OCI-M2 (cell line): ENCODE measurements around the gene MTM1.

Experiments used
- DNase-seq: peaks from one replicate; lab custom pipeline; 2025; ENCODE audit not compliant: unreplicated experiment; lab: John Stamatoyannopoulos, UW

The MTM1 gene

DNA sequence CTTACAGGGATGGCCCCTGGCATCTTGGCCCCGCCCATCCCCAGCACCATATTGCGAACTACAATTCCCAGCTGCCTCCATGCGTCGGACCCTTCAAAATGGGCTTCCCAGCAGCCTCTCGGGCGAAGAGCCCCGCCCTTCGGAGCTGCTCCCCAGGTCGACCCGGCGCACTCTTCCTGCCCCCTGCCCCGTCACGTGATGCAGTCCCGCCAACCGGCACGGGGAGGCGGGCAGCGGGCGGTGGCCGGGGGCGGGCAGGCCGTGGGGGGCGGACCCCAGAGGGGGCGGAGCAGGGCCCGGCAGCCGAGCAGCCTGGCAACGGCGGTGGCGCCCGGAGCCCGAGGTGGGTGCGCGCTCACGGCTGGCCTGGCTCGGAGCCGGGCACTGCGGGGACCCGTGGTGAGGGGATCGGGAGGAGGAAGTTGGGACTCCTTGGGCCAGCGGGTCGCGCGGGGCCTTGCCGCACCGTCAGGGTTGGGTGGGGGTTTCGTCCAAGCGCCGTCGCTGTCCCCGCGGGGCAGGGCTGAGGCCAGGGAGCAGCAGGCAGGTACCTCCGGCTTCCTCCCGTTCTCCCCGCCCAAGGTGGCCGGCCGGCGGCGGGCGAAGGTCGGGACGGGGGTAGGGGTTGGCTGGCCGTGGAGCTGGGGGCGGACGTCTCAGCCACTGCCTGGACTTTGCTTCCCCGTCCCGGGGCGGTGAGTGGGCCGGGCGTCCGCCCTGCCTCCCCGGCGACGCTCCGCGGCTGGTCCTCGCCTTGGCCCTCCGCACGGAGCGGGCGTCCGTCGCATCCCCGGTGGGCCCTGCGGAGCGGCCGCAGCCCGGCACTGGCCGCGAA, at the start of gene MTM1:
MTM1 (plus strand) TSS at position 302 of the 835 bp plus-strand sequence. CDS start 23,994 bp downstream, outside the sequence.
- peak; percentile 2 for DNase-seq

DNA sequence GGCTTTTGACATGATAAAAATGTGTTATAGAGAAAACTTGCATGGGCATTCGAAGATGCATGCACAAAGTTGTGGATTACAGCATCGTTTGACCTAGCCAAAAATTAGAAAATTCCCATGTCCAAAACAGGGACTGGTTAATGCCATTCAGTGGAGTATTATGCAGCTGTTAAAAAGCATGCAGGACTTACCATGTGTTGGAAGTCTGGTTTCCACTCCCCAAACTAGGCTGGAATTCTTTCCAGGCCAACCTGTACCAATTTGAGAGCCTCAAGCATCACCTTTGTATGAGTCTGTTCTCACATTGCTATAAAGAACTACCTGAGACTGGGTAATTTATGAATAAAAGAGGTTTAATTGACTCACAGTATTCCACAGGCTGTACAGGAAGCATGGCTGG, 45.9 kb upstream of the MTM1 start:
- no peak for DNase-seq

DNA sequence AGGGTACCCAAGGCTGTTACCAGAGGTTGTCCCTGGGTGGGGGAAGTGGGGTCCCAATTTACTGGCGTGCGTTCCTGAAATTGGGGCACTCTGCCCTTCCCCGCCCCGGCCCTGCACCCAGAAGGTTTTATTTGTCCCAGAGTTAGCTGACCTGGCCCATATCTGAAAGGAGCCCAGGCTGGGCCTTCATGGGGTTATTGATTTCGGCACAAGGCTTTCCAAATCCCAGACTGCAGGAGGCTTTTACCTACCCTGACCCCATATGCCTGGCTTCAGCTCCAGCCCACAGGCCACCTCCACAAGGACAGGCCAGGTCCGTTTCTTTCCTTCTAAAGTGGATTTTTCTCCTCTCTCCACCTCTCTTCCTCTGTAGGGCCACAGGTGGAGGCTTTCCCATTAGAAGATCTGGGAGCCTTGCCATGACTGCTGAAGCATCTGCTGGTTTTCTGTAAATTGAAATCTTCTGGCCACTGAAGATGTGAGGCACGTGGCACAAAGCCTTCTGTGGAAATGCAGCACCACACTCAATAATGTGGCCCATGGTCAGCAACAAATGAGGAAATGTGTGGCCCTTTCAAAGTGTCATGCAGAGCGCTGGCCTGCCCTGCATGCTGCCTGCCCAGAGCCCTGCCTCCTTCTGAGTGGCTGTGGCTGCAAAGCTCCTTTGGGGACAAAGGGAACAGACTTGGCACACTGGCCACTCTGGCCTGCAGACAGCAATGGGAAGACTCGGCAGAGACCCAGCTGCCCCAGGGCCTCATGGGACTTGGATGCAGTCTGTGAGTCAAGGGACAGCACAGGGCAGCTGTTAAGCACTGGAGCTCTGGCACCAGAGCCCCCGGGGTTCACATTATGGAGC, 43.1 kb upstream of the MTM1 start:
- no peak for DNase-seq

DNA sequence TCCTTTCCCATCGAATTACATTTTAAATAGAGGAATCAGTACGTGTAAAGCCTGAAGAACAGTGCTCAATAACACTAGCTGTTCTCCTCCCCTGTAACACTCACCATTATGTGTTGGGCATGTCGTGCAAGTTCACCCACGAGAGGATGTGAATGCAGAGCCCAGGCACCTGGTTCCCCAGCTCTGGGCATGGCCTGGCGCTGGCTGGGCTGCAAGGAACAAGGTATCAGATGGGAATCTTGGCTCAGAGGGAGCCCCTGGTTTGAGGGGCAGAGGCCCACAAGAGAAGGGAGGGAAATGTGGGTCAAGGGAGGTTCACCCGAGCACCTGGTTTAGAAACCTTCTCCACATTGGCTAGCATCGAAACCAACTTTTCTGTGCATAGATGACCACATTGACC, 41.7 kb upstream of the MTM1 start:
- DNase-seq, result no peak

DNA sequence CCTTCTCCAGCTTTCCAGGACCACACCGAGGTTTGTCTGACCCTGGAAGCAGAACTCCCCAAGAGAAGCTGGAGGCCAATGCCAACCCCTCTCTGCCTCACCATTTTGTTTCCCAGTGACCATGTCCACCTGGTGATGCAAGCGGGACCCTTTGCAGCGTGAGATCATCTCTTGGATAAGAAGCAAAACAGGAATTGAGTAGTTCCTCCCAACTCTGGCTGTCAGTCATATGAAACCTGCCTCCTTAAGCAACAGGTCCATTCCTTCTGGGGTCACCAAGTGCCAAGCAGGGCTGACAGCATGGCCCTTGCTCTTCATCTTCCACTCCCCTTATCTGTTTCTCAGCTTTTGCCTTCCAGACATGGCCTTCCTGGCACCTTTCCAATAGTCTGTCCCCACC, 41.3 kb upstream of the MTM1 start:
- DNase-seq, result no peak

DNA sequence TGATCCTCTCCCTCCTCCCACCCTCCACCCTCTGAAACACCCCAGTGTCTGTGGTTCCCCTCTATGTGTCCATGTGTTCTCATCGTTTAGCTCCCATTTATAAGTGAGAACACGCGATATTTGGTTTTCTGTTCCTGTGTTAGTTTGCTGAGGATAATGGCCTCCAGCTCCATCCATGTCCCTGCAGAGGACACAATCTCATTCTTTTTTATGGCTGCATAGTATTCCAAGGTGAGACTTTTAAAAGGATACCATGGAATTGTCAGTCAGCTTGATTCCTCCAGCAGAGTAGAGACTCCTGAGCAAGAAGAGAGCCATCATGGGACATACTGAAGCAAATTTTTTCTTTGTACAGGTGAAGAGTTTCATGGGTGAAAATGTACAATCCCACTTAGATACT, 38.8 kb upstream of the MTM1 start:
- no peak for DNase-seq

DNA sequence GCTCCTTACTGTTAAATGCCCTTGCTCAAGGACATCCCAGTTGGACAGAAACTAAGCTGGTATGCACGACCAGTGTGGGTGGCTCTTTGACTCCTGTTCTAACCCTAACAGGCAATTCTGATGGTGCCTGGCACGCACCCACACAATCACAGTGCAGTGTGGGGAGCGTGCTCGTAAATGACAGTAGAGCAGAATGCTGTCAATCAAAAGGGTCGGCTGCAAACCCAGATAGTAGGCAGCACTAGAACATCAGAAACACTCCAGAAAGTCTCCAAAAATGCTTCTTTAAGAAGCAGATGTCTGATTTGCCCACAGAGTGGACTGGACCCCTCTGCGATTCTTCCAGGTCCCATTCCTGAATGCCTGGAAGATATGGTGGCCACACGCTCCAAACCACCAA, 37.6 kb upstream of the MTM1 start:
- no peak for DNase-seq

DNA sequence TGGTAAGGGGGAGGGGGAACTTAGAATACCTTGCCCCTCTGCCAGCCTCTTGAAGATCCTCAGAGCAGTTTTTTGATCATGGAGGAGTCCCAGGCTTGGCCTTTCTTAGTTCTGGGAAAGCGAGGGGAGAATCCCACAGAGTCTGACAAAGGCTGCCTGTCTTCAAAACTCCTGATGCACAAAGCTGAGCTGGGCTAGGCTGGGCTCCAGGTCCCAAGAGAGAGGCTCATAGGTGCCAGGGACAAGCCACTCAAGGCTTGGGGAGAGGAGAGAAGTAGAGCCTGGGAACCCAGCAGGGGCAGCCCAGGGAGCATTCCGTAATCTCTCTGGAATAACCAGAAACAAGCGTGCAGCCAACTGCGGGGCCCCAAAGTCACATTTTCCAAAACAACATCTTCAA, 37.0 kb upstream of the MTM1 start:
- no peak for DNase-seq

DNA sequence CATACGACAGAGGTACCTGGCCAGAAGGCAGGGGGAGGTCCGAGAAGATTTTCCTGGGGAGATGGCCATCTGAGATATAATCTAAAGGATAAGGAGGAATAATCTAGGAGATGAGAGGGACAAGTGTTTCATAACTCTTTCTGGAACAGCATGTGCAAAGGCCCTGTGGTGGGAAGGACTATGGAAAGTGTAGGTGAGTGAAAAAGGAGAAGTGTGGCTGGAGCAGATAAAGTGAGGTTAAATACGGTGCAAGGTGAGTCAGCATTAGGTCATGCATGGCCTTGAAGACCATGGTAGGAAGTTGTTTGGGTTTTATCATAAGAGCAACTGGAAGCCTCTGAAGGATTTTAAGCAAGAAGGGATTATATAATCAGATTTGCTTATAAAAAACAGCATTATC, 34.6 kb upstream of the MTM1 start:
- no peak for DNase-seq

DNA sequence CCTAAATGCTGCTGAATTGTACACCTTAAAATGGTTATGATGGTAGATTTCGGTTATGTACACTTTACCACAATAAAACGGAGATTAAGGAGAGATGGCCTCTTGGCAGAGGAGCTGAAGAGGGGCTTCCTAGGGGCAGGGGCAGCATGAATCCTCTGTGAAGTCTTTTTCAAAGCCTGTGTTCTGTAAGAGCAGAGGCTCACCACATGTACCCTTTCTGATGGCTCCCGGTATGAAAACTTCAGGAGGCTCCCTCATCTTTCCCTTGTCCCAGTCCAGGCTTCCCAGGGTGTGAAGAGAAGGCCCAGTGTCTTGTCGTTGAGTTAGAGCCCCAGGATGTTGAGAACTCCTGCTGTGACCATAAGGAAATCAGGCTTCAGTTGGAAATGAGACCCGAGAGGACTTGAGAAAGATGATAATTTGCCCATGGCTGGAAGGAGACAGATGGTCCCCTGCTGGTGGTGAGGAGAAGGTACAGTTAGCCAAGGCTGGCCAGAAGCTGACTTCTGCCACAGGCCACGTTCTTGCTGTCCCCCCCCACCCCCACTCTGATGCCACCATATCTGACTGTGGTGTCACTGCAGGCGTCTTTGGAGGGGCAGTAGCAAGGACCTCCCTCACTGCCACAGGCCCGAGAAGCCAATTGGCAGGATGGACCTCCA, 31.8 kb upstream of the MTM1 start:
- DNase-seq, result no peak

DNA sequence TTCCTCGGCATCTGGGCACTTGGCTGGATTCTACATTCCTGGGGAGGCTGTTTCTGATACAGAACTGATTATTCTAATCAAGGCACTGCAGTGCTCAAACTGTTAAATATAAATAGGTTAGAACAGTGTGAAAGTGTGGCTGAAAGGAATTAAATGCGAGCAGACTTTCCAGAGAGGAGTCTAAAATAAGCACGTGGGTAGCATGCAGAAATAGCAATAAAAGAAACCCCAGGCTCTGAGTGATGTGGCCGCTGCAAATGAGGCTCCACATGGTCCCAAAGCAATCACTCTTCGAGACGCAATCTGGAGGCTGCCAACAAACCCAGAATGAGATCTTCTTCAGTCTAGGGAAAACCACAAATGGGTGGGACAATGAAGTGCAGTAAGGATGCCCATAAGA, 30.6 kb upstream of the MTM1 start:
- DNase-seq, result no peak

DNA sequence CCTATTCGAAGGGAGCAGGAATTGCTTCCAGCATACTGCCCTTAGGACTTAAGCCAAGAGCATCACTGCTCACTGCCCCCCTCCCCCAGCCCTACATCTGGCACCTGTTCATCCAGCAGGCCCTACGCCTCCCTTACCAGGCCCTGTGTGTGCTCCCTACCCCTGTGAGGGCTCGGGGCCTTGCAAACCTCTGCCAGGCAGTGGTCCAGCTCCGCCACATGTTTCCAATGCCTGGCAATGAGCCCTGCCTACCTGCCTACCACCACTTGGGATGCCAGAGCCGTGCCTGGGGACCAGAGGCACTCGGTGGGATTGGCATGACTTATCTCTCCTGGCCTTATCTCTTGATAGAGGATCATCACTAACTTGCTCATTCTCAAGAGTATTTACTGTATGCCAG, 27.5 kb upstream of the MTM1 start:
- no peak for DNase-seq

DNA sequence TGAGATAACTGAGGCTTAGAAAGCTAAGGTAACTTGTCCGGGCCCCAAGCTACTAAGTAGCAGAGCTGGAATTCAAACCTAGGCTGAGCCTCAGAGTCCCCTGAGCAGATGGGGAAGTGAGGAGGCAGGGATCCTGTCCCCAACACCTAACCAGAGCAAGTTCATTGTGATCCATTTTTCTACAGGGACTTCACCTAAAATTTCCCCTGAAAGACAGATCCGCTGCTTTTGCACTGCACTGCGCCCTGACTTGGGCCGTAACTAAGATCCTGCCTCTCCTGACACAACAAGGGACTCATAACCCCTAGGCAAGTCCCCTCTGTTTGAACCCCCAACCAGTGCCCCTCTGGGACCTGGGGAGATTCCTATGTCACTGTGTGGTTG, 25.6 kb upstream of the MTM1 start:
- DNase-seq, result no peak

DNA sequence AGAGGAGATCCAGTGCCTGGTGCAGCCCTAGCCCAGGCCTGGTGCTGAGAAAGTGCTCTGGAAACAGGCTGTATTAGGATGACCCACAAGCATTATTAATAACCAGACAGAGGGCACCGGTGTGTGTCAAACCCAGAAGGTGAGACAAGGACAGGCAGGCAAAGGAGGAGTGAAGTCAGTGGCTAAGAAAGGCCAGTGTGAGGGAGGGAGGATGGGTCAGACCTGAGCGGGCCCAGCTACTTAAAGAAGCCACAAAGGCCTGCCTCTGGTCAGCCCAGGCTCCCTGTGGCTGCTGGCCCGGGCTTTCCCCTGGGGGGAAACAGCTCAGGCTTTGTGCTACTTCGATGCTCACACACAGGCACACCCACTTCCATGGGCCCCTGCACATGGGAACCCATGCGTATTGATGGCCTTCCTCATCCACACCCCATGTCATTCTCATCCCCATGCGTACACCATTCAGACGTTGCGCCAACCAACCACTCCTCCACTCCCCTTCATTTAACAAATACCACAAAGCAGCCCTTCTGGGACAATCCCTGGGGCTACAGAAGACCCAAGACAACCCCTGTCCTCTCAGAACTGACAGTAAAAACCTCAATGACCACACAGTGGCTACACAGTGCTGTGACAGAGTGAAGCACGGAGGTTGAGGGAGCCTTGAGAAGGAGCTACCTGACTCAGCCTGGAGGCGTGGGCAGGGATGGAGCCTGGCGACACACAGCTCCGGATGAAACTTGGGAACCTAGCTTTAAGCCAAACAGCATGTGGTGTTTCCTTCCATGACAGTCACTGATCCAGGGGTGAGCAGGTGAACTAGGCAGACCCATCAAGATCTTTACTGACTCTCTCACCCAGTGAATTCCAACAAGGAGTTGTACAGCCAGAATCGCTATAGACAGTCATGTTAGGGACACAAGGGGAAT, 24.9 kb upstream of the MTM1 start:
- DNase-seq, result no peak

DNA sequence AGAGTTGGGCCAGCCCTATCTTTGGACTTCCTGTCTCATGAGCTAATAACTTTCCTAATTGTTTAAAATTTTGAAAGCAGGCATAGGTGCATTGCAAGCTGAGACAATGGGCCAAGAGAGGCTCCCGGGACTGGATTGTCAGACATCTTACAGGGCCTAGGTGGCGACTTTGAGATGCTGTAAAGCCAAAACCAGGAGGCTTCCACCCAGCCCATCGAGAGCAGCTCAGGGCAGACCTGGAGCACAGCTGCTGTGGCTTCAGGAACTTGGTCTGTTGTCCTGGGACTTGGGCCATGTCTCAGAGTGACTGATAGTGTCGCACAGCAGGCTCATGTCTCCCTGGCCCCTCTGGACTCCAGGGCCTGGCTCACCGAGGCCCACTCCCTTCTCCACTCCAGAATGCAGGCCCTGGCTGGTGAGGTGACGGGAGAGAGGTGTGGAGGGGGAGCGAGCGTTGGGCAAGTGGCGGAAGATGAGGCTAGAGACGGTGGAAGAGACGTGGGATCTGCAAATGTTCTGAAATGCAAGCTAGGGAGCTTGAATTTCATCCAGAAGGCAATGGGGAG, 24.1 kb upstream of the MTM1 start:
- DNase-seq, result no peak

DNA sequence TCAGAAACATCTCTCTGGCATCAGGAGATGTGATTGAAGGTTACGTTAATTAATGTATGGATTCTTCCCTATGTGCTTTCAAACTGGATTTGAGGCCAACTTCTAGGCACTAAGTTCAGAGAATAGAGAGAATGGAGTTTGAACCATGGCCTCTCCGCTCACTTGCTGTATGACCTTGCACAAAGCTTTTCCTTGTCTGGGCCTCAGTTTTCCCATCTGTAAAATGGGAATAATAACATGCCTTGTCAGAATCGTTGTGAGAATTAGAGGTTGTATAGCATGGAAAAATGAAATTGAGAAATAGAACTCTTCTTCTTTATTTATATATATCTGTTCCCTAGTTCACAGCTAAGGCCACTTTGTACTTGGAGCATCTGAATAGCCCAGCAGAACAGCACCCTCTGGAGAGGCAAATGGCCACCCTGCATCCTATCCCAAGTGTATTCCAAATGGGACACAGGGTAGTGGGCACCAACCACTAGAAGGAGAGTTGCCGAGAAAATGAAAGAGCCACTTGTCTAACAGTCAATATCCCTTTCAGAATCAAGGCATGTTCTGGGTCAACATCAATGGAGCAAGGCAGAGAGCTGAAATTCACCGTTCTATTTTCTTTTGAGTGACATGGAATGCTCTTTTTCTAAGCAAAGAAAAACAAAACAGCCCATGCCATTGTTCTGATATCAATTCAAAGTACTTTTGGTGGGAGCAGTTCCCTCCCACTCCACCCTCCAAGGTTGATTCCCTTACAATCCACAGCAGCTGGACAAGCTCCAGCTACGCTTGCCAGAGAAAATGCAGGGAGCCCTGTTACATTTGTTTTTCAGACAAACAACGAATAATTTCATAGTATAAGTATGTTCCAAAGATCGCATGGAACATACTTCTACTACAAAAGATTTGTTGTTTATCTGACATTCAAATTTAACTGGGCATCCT, 23.3 kb upstream of the MTM1 start:
- DNase-seq, result no peak

DNA sequence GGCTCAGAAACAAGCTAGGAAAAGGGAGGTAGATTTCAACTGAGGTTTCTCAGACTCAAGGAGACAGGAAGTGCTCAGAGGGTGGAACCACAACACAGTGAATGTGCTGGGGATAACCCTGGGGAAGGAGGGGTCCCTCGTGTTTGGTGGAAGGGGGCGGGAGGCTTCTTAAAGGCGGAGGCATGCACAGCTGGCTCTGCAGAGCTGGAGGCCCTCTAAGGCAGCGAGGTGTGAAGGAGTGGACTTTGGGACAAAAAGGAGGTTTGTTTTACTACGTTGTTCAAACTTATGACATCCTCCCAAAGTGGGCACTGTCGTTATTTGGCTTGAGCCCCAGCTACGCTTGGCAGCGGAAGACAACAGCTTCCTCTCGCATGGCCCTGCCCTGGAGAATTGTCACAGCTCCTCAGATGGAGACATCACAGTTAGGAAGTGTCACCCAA, 21.7 kb upstream of the MTM1 start:
- DNase-seq, result no peak

DNA sequence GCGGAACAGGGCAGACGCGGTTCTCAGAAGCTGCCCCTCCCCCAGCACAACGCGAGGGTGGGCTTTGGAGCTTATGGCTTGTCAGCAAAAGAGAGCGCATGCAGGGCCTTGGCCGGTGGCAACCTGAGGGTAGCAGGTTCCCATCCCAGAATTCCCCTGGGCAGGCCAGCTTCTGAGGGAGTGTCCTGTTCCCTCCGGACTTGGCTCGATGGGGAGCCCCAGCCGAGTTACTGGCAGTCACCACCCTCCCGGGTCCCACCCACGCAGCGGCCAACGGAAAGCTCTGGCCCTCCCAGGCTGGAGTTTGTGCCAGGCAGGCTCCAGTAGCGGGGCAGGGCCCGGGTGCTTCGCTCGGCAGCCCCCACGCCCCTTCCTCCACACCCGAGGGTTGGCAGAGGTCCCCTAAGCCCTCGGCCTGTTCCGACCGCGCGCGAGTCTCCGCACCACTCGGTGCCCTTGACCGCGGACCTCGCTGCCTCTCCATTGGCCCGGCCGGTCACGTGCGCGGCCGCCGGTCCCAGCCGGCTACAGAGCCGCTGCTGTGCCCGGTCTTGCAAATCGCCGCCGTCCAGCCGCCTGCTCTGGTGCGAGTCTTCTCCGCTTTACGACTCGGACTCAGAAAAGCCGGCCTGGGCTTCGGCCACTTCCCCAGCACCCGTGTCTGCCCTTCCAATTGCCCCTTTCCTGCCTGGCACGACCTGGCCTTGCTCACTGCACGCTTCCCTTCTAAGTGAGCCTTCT, 20.9 kb upstream of the MTM1 start:
- DNase-seq, result no peak

DNA sequence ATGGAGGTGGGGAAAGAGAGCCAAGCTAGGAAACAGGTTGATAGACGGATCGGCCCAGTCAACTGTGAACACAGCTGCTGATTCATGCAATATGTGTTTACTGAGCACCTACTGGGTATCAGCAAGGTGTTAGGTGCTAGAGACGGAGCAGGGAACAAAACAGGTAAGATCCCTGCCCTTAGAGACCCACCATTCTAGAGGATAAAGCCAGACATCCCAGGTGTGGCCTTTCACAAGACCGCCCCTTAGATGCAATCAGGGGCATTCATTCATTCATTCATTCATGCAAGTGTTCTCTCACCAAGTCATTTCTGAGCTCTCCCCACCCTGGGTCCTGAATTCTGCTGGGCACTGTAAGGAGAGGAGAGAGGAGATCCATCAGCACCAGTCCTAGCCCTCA, 20.2 kb upstream of the MTM1 start:
- no peak for DNase-seq
